ENCODE results near the gene RAD51B. TPM values are rescaled to one million over a fixed set of nuclear protein-coding genes. Genes with fewer than 3 reads are reported as not detected.
A peak's percentile ranks its signal among the peaks of the same experiment; 100 is the strongest.

Gene RAD51B
- total and polyA plus RNA-seq, 8 donors: 1.8 to 30.7 (median 15.3) TPM

GRCh38 chr14:68772761-68773381, 953.3 kb downstream of the RAD51B start:
- no peak for DNase-seq
- Histone ChIP-seq H3K27me3 (no peaks in the 10 kb centered on the region), H3K36me3 (no peaks in the 10 kb centered on the region), H3K27ac (peak overlapping the region in 2 of 5 donors; percentile 7 to 60), H3K4me1 (peaks cover 0 to 24% (median 9%) of the 10 kb centered on the region in 4 donors), H3K4me3 (no peak overlapping the region), H3K9me3 (peaks cover 0 to 7% (median 0%) of the 10 kb centered on the region in 4 donors)
- WGBS, 5 donors: 62 to 85% (median 72%) methylated on average over 6 of the region's 6 CpGs
- intact Hi-C loops (cut with DNase I; ENCODE audit: low total_unique reads): no loop called here
- TF ChIP-seq CTCF (IDR thresholded peaks at IDR 0.05) (no peak), POLR2AphosphoS5 (IDR thresholded peaks at IDR 0.05) (no peak), POLR2A (IDR thresholded peaks at IDR 0.05) (no peak), EP300 (IDR thresholded peaks at IDR 0.05) (no peak)

- 92 to 100% (median 95%) methylated on average over 4 of the region's 4 CpGs for WGBS, 5 donors
- intact Hi-C loops (cut with DNase I; ENCODE audit: low total_unique reads): no loop called here
These were observed 955.4 kb downstream of the RAD51B start for GRCh38 chr14:68774771-68775613.

GRCh38 chr14:68775614-68776126, 956.1 kb downstream of the RAD51B start:
- WGBS, 5 donors: 78 to 90% (median 86%) methylated on average over 6 of the region's 6 CpGs
- H3K4me3 ChIP-seq: no peak overlapping the region
- H3K27me3 ChIP-seq: no peaks in the 10 kb centered on the region
- DNase-seq: peak in 1 of 2 donors; percentile 17
- peaks cover 16 to 52% (median 36%) of the 10 kb centered on the region in 4 donors for H3K4me1 ChIP-seq
- no peak overlapping the region for H3K27ac ChIP-seq
- intact Hi-C loops (cut with DNase I; ENCODE audit: low total_unique reads): no loop called here
- no peak for TF ChIP-seq CTCF (IDR thresholded peaks at IDR 0.05)
- no peak for TF ChIP-seq POLR2A (IDR thresholded peaks at IDR 0.05)
- no peak for TF ChIP-seq EP300 (IDR thresholded peaks at IDR 0.05)
- no peak for TF ChIP-seq POLR2AphosphoS5 (IDR thresholded peaks at IDR 0.05)
- H3K9me3 ChIP-seq: peaks cover 0 to 7% (median 0%) of the 10 kb centered on the region in 4 donors
- H3K36me3 ChIP-seq: no peaks in the 10 kb centered on the region

More at GRCh38 chr14:68774771-68775613, 955.4 kb downstream of the RAD51B start:
- no peaks in the 10 kb centered on the region for H3K27me3 ChIP-seq
- H3K36me3 ChIP-seq: no peaks in the 10 kb centered on the region
- peak in 1 of 2 donors; percentile 14 for DNase-seq
- peaks cover 9 to 46% (median 29%) of the 10 kb centered on the region in 4 donors for H3K4me1 ChIP-seq
- TF ChIP-seq CTCF (IDR thresholded peaks at IDR 0.05) (no peak), POLR2A (IDR thresholded peaks at IDR 0.05) (no peak), POLR2AphosphoS5 (IDR thresholded peaks at IDR 0.05) (no peak), EP300 (IDR thresholded peaks at IDR 0.05) (no peak)
- no peak overlapping the region for H3K4me3 ChIP-seq
- H3K27ac ChIP-seq: no peak overlapping the region
- H3K9me3 ChIP-seq: peaks cover 0 to 7% (median 0%) of the 10 kb centered on the region in 4 donors

- H3K27ac ChIP-seq: peak overlapping the region in 3 of 5 donors; percentile 98 to 100 (median 100)
- H3K9me3 ChIP-seq: peaks cover 0 to 7% (median 0%) of the 10 kb centered on the region in 4 donors
- intact Hi-C loops (cut with DNase I; ENCODE audit: low total_unique reads): no loop called here
- TF ChIP-seq POLR2AphosphoS5 (IDR thresholded peaks at IDR 0.05) (no peak), EP300 (IDR thresholded peaks at IDR 0.05) (no peak), POLR2A (IDR thresholded peaks at IDR 0.05) (no peak), CTCF (IDR thresholded peaks at IDR 0.05) (no peak)
- H3K4me1 ChIP-seq: peaks cover 36 to 59% (median 48%) of the 10 kb centered on the region in 4 donors
- no peak overlapping the region for H3K4me3 ChIP-seq
- no peaks in the 10 kb centered on the region for H3K36me3 ChIP-seq
- H3K27me3 ChIP-seq: no peaks in the 10 kb centered on the region
- WGBS, 5 donors: 87 to 97% (median 91%) methylated on average over 1 of the region's 1 CpG
- peak; percentile 1 to 14 for DNase-seq
These were observed 958.1 kb downstream of the RAD51B start for GRCh38 chr14:68777644-68778043.
